ENCODE results near the gene KCNIP4.

Gene KCNIP4

DNA sequence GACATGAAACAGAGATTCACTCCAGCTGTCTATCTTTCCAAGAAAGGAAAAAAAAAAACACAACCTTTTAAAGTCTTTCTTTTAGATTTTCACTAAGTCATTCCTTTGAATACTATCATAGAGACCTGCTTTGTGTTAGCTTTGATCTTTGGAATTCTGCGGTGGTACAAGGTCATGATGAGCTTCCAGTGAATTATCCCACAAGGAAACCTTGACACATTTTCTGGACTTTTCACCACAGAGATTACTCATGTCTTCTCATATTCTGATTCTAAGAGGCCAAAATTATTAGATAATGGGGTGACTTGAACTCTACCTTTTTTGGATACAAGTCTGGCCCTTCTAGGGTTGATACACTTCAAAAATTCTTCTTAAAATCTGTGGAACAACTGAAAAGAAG lies 1046.7 kb downstream of the KCNIP4 start:
- no peak for DNase-seq

GRCh38 chr4:20899591-20899990 lies 1049.0 kb downstream of the KCNIP4 start:
- DNase-seq, result no peak

DNA sequence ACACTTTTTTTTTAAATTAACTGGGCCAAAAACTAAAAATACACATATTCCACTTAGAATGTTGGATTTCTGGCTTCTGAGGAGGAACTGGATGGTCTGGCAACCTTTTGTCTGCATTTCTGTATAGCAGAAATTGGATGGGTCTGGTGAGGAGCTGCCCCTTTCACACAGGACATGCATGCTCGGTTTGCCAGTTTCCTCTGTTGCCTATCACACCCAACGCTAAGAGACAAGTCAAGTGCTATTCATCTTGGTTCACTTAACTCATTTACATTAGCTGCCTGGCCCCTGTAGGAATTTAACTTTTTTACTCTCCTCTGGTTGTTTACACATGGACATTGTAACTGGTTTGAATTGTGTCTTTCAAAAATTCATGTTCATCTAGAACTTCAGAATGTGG lies 1052.6 kb downstream of the KCNIP4 start:
- no peak for DNase-seq

- no peak for DNase-seq
Measured at GRCh38 chr4:20895208-20895607, 1053.4 kb downstream of the KCNIP4 start.

GRCh38 chr4:20890761-20891160 lies 1057.8 kb downstream of the KCNIP4 start:
- no peak for DNase-seq

GRCh38 chr4:20889901-20890300 lies 1058.7 kb downstream of the KCNIP4 start:
- DNase-seq, result no peak

DNA sequence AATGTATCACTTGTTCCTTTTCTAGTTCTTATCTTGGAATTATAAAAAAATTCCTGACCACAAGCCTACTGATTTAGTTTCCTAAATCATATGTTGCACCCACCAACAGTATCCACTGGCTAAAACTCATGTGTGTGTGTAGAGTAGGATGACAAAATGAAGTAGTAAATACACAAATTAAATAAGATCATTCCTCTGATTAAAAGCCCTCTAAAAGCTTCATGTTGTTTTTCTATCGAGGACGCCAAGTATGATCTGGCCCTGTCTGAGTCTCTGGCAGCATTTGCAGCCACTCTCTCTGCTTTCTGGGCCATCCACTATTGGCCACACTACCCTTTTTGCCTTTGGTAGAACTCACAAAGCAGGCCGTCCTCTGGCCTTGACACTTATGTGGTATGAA lies 1064.9 kb downstream of the KCNIP4 start:
- no peak for DNase-seq

DNA sequence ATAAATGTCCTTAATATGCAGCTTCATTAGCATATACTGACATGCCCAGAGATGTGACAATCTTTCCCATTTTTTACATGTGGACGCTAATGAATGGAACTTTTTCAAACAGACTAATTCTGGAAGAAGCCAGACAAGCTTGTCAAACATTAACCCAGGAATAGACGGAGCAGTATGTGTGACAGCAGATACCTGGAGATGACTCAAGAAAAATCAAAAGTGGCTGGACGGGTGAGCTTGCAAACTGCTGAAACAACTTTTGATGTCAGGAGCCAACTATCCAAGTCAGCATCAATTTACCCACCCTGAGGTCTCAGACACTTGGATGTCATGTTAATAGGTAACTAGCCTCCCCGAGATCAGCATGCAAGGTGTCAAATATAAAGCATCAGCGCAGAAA lies 1065.3 kb downstream of the KCNIP4 start:
- no peak for DNase-seq

DNA sequence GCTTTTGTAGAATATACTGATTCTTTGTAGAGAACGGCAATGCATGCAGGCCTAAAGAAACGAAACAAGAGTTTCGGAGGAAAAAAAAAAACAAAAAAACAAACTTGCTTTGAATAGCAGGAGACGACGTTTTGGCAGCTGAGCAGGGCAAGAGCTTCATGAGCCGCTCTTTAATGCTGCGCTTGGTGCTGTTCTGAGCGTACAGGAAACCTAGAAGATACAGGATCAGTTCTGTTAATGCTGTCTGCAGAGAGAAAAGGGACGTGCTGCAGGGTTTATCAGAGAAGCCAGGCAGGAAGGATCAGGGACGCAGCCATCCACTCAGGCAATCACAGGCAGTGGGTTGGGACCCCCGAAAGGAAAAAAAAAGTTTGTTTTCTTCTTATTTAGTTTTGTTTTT lies 1066.1 kb downstream of the KCNIP4 start:
- DNase-seq, result no peak

- no peak for DNase-seq
Measured at GRCh38 chr4:20881658-20882057, 1066.9 kb downstream of the KCNIP4 start.

DNA sequence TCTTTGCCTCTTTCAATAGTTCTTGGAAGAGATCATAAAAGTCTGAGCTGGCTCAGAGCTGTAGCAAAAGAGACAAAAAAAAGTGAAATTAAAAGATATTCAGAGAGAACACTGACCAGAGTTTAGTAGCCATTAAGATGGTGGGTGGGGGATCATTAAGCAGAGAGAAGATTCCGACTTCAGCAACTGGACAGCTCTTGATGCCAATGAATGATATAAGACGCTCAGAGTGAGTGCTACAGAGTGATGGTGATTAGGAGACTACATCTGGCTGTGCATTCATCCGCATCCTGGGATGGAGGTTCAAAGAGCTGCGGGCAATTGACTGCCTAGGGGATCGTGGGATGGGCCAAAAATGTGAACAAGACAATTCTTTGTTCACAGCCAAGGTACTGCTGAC lies 1069.8 kb downstream of the KCNIP4 start:
- DNase-seq, result no peak

DNA sequence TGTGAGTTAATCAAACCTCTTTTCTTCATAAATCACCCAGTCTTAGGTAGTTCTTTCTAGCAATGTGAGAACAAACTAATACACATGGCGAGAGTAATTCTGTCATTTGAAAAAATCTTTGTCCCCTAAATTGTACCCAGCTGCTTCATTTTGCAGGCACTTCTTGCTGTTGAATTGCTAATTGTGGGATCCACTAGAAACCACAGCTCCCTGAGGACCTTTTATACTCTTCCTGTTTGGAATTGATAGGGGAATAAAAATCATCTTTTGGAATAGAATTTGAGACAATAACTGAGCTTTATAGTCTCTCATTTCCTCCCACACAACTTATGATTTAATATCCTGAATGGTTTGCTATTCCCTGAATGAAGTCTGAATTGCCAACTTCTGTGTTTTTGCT lies 1078.1 kb downstream of the KCNIP4 start:
- DNase-seq, result no peak

- no peak for DNase-seq
Measured at GRCh38 chr4:20868108-20868507, 1080.5 kb downstream of the KCNIP4 start.

DNA sequence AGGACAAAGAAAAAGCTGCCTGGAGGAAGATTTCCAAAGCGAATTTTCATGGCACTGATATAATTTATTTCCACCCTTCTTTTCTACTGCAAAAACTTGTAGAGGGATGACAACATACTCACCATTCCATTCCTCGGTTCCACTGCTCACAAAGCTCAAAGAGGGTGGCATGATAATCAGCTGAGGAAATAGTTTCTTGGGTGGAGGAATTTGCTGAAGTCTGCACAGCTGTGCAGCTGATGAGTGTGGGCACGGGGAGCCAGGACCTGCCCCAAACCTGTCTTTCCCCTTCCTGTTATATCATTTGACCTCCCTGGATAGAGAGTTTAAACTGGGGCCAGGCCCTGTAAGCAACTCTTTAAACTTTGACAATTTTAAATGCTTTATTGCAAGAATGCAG lies 1087.7 kb downstream of the KCNIP4 start:
- DNase-seq, result no peak

- no peak for DNase-seq
Measured at GRCh38 chr4:20859097-20859781, 1089.3 kb downstream of the KCNIP4 start.

GRCh38 chr4:20857081-20857480 lies 1091.5 kb downstream of the KCNIP4 start:
- DNase-seq, result no peak

DNA sequence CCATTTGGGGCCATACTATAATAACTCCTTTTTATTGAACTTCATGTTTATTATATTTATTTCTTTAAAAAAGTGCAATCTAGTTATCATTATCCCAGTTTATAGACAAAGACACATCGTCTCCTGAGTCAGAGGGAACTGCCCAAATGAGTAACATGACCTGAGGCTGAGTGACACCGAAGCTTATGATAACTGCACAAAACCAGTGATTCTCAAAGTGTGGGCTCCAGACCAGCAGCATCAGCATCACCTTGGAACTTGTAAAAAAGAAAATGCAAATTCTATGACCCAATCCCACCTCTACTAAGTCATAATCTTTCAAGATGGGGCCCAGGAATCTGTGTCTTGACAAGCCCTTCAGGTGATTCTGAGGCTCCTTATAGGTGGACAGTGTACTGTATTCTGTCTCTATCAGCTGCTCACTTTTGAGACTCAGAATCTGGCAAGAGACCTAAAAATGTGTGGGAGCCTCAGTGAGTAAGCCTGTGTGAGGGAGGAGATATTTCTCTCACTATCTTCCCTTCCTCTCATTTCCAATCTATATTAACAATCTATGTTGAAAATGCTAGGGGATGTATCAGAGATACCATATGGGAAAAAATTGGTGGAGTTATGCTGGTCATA lies 1101.3 kb downstream of the KCNIP4 start:
- DNase-seq, result no peak

- DNase-seq, result no peak
Measured at GRCh38 chr4:20844311-20844710, 1104.3 kb downstream of the KCNIP4 start.

GRCh38 chr4:20840648-20841190 lies 1107.9 kb downstream of the KCNIP4 start:
- no peak for DNase-seq

DNA sequence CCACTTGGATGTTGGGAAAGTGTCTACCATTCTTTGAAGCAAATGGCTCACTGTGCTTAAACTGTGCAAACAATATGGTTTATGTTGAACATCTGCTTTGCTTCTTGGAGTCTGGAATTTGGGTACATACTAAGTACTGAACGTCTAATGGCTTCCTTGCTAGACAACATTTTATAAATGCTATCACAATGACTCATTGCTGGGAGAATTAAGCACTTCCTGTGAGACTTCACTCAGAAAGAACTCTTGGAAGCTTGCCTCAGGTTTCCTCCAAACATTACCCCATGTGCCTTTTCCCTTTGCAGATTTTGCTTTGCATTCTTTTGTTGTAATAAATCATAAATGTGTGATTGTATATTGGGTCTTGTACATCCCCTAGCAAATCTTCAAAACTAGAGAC lies 1108.6 kb downstream of the KCNIP4 start:
- no peak for DNase-seq

DNA sequence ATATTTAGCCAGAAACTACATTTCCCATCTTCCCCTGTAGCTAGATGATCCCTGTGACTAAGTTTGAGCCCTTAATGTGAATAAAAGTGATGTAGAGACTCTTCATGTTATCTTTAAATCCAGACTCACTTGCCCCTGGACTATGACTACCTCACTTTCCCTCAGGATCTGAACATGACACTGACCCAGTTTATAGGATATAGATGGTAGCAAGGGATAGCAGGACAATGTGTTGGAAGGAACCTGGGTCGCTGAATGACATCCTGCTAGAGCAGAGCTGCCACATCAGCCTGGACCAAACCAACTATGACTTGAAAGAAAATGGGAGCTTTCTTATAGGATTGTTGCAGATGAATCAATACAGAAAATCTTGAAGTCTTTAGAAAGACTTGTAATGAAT lies 1110.1 kb downstream of the KCNIP4 start:
- no peak for DNase-seq

DNA sequence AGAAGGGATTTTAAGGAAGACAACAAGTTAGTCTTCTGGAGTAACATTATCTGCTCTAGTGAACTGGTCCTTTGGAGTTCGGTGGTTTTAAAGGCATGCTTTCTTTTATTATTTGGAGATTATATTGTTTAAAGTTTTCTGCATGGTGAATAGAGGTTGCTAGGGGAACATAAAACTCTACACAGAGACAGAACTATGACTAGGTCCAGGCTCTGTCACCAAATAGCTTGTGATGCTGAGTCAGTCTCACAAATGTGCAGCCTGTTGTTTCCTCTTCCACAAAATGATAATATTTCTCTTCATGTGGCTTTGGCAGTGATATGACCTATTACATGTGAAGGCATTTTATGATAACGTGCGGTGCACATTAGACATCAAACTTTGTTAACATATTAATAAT lies 1115.7 kb downstream of the KCNIP4 start:
- no peak for DNase-seq

DNA sequence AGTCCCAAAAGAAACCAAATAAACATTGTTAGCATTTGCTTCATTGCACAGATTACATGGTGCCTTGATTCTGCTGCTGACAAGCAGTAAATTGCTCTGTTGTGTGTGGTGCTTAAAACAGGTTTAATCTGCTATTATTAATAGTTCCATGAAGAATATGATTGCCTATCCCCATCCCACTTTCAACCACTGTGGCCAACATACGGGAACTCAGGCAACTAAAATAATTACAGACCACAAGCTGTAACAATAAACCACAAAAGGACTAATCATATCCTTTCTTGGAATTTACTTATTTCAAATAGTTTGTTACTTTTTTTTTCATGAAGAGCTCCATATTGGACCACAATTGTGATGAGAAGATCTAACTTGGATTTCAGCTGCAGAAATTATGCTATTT lies 1116.8 kb downstream of the KCNIP4 start:
- DNase-seq, result no peak

DNA sequence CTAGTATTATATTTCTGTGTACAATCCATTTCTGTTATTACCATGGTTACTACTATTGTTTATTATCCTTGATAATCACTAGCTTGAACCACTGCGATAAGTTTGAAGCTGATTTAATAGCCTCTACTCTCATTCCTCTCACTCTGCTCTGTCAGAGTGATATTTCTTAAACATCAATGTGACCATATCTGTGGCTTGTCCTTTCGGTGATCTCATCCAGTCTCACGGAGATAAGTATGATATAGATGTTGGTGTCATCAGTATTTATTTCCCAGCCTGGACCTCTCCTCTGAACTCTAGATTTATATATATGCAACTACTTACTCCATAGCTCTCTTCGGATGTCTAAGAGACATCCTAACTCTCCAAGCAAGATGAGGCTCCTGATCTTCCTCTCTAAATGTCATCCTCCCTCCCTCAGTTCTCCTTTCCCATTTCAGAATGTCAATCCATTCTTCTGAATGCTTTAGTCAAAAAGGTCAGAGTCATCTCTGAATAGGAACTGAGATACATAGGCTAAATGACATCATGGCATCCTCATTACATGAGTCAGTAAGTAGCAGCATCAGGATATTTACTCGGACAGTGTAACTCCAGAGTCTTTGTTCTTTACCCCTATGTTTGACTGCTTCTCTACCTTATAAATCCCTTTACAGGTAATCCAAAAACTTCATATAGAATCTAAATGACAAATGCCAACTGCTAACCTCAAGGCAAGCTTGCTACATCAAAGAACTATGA lies 1118.8 kb downstream of the KCNIP4 start:
- no peak for DNase-seq
